HG02870 (cell line): Measurements from ENCODE around the gene LASP1NB.
"Not testable (repeated sequence)": the region's sequence is repeated elsewhere in the genome, so short reads cannot be mapped to it uniquely, and the experiment has no call there.

Experiments used
- ATAC-seq: cut with Tn5 transposase; IDR thresholded peaks from one replicate; pipeline ENCODE4 v1.9.1; 2021; ENCODE audit warnings: mild to moderate bottlenecking, moderate library complexity; ENCODE audit not compliant: unreplicated experiment

Gene LASP1NB

GRCh38 chr17:38959508-38959907 lies 34.1 kb downstream of the LASP1NB start:
- ATAC-seq = no peak

DNA sequence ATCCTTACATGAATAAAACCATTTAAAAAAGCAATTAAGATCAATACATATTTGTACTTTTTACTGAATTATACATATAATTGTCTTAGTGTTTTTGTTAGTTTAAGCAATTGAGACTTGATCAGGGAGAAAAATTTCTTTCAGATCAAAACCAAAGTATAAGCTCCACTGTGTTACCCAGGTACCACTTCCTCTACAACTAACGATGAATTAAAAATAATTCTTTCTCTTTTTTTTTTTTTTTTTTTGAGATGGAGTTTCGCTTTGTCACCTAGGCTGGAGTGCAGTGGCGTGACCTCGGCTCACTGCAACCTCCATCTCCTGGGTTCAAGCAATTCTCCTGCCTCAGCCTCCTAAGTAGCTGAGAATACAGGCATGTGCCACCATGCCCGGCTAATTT lies 35.0 kb downstream of the LASP1NB start:
- ATAC-seq = no peak

DNA sequence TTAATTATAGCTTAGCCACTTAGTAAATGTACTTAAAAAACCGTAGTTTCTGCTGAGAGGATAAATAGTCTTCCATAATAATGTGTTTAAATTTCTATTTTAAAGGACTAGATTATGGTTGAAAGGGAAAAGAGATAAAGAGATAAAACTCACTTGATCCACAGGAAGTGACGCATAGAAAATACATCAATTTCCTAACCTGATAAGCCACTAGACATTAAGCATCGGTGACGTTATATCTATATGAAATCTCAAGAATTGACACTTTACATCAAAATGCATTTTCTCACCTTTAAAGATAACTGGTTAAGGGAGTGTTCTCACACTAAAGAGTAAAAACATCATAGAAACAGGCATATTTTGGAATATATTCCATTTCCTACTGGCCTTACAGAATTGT lies 36.0 kb downstream of the LASP1NB start:
- no peak for ATAC-seq

- ATAC-seq = no peak
These were observed 41.9 kb downstream of the LASP1NB start, which contains the start of gene FBXO47 for GRCh38 chr17:38967290-38967738. TSS of gene FBXO47 (minus strand) at chr17:38967403. CDS start at chr17:38963025, 4,378 bp downstream.

- ATAC-seq = no peak
These were observed 43.9 kb downstream of the LASP1NB start for GRCh38 chr17:38969281-38969680.

- ATAC-seq = no peak
These were observed 44.7 kb downstream of the LASP1NB start for GRCh38 chr17:38970128-38970527.

DNA sequence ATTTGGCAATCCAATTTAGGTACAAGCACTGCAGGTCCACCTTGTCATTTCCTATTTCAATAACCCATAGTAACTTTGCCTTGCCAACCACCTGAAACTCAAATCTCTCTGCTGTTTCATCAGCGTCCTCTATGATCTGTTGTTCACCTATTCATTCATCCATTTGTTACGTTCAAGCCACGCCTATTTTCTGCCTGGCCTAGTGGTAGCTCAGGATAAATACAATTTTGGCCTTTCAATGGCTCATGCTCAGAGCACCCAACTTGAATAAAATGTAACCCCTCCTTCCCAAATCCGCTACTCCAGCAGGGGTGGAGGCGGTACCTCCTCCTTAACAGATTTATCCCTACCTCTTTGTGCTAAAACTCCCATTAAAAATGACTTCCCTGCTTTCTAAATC lies 45.4 kb downstream of the LASP1NB start:
- ATAC-seq = no peak

GRCh38 chr17:38976187-38976551 lies 50.8 kb downstream of the LASP1NB start:
- ATAC-seq = not testable (repeated sequence)

- no peak for ATAC-seq
These were observed 52.8 kb downstream of the LASP1NB start for GRCh38 chr17:38978180-38978579.
